Naive B cell (primary cell): ENCODE results near the gene ADAMTS3. TPM values are rescaled to one million over a fixed set of nuclear protein-coding genes. Genes with fewer than 3 reads are reported as not detected.

Source experiments
- ATAC-seq, 2 donors: fragments of 150-1000 bp; cut with Tn5 transposase; 2 replicates each; pipeline ENCODE4 v1.10.0; 2021; ENCODE audit warnings: low read depth in 2 of 2, mild to moderate bottlenecking in 2 of 2, moderate library complexity in 2 of 2
- DNase-seq: peaks from one replicate; pipeline ENCODE4 v3.0.0; 2022
- H3K27ac Mint-ChIP-seq, 6 donors: one replicate each; pipeline ENCODE4 v1.8.0; 2020 to 2022; ENCODE audit warnings: mild to moderate bottlenecking in 6 of 6, mixed read lengths in 6 of 6, moderate library complexity in 5 of 6, inconsistent platforms in 2 of 6
- H3K27me3 Mint-ChIP-seq, 3 donors: one replicate each; pipeline ENCODE4 v1.8.0; 2021 to 2022; ENCODE audit warnings: mixed read lengths in 3 of 3, mild to moderate bottlenecking in 1 of 3
- H3K36me3 Mint-ChIP-seq, 2 donors: one replicate each; pipeline ENCODE4 v1.8.0; 2020 to 2022; ENCODE audit warnings: mixed read lengths in 2 of 2, inconsistent platforms in 1 of 2, mild to moderate bottlenecking in 1 of 2
- H3K4me1 Mint-ChIP-seq, 3 donors: one replicate each; pipeline ENCODE4 v1.8.0; 2020 to 2022; ENCODE audit warnings: mixed read lengths in 3 of 3, inconsistent platforms in 1 of 3, mild to moderate bottlenecking in 1 of 3, moderate library complexity in 1 of 3
- H3K4me3 Mint-ChIP-seq, 8 donors: one replicate each; pipeline ENCODE4 v1.8.0; 2020 to 2022; ENCODE audit warnings: mild to moderate bottlenecking in 8 of 8, mixed read lengths in 8 of 8, moderate library complexity in 8 of 8, inconsistent platforms in 2 of 8
- H3K9me3 Mint-ChIP-seq, 7 donors: one replicate each; pipeline ENCODE4 v1.8.0; 2020 to 2022; ENCODE audit warnings: mixed read lengths in 7 of 7, mild to moderate bottlenecking in 5 of 7, inconsistent platforms in 2 of 7, moderate library complexity in 1 of 7
- polyA plus RNA-seq, 6 donors: library from polyadenylated mRNA; unstranded; fragments of 300-500 nt; fragmentation: Illumina TruSeq; gene quantifications; one replicate each; pipeline ENCODE4 v1.2.3, GENCODE V29; 2021; ENCODE audit warnings: low read depth in 6 of 6

Gene ADAMTS3
- polyA plus RNA-seq, 6 donors from 2014 or later, result not detected

- DNase-seq, result no peak
- no peaks in the 10 kb centered on the region for H3K36me3 Mint-ChIP-seq
- no peaks in the 10 kb centered on the region for H3K27me3 Mint-ChIP-seq
- no peak for ATAC-seq
- no peak overlapping the region for H3K4me3 Mint-ChIP-seq
- H3K27ac Mint-ChIP-seq, result no peak overlapping the region
- no peaks in the 10 kb centered on the region for H3K4me1 Mint-ChIP-seq
- peaks cover 0 to 7% (median 0%) of the 10 kb centered on the region in 7 donors for H3K9me3 Mint-ChIP-seq
Measured at GRCh38 chr4:72484981-72485380, 84.0 kb downstream of the ADAMTS3 start.

GRCh38 chr4:72473434-72473900 is 95.6 kb downstream of the ADAMTS3 start:
- Mint-ChIP-seq H3K27me3 (no peaks in the 10 kb centered on the region), H3K4me1 (no peaks in the 10 kb centered on the region), H3K4me3 (no peak overlapping the region), H3K9me3 (peaks cover 0 to 10% (median 2%) of the 10 kb centered on the region in 7 donors), H3K27ac (no peak overlapping the region), H3K36me3 (no peaks in the 10 kb centered on the region)
- ATAC-seq (no peak), DNase-seq (no peak)

DNA sequence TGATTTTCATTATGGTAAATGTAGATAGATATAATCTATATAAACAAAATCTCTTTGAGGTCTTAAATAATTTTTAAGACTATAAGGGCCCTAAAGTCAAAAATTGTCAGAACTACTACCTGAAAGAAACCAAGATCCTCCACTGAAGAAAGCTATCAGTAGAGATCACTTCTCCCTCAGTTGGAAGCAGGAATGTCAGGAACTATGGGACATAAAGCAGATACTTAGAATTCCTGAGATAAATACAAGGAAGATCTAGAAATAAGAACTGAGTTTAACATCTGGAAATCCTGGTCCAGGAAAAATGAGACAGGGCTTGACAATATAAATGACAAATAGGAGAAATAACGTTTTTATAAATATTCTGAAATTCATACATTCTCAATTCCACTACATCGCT is 97.2 kb downstream of the ADAMTS3 start:
- Mint-ChIP-seq H3K9me3 (peaks cover 0 to 5% (median 2%) of the 10 kb centered on the region in 7 donors), H3K36me3 (no peaks in the 10 kb centered on the region), H3K4me3 (no peak overlapping the region), H3K27me3 (no peaks in the 10 kb centered on the region), H3K27ac (no peak overlapping the region), H3K4me1 (no peaks in the 10 kb centered on the region)
- no peak for ATAC-seq
- no peak for DNase-seq

DNA sequence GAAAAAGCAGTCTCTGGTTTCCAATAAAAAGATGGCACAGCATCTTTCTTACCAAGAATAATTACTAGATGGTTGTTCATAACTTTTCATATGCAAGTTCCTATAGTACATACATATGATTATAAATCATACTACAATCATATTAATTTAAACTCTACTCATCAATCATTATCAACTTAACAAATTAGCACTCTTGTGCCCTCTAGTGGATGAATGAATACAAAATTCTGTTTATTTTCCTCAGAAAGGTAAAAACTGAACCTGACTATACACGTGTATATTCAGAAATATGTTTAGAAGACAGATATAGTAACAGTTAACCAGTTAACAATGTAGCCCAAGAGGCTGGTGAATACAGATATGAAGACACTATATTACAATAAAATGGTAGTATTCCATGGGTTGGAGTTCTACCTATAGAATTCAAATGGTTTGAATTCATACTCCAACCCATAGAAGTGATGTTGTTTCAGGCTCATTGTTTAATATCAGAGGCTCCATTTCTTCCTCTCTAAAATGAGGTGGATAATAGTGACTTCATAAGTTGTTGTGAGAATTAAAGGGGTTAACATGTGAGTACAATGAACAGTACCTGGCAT is 100.0 kb downstream of the ADAMTS3 start:
- H3K27me3 Mint-ChIP-seq, result no peaks in the 10 kb centered on the region
- no peaks in the 10 kb centered on the region for H3K4me1 Mint-ChIP-seq
- DNase-seq (no peak), ATAC-seq (no peak)
- no peaks in the 10 kb centered on the region for H3K36me3 Mint-ChIP-seq
- H3K9me3 Mint-ChIP-seq, result peaks cover 0 to 4% (median under 1%) of the 10 kb centered on the region in 7 donors
- no peak overlapping the region for H3K4me3 Mint-ChIP-seq
- no peak overlapping the region for H3K27ac Mint-ChIP-seq

DNA sequence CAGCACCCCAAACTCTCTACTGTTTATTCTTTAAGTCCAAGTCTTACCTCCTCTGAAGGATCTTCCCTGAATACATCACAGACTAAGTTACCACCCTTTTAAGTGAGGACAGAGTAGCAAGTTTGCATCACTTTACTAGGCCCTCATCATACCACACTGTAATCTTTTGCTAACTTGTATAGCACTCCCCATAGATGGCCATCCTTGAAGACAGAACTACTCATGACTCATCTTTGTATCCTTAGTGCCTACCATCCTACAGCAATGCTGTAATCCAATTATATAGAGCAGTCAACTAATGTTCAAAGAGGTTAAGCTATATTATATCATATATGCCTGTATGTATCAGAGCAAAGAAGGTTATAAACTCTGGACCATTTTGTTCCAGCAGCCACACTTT is 101.4 kb downstream of the ADAMTS3 start:
- no peak for DNase-seq
- Mint-ChIP-seq H3K27ac (no peak overlapping the region), H3K9me3 (no peaks in the 10 kb centered on the region), H3K36me3 (no peaks in the 10 kb centered on the region), H3K4me3 (no peak overlapping the region), H3K4me1 (no peaks in the 10 kb centered on the region), H3K27me3 (no peaks in the 10 kb centered on the region)
- ATAC-seq, result no peak

DNA sequence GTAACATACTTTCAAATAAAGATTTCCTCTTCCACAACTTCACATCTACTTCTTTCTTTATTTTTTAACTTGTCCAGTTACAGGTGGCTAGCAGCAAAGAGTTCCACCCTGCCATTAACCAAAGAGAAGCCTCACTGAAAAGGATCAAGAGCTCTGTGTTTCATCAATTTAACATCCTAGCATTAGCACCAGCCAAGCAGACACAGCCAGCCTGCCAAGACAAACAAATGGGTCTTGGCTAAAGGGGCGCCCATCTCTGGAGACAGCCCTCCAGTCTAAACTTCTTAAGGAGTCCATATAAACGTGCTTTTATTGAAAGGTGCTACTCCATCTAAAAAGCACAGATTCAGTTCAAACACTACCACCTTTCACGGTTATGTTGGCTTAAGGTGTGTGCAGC is 105.3 kb downstream of the ADAMTS3 start:
- Mint-ChIP-seq H3K36me3 (no peaks in the 10 kb centered on the region), H3K4me3 (no peak overlapping the region), H3K9me3 (no peaks in the 10 kb centered on the region), H3K4me1 (no peaks in the 10 kb centered on the region), H3K27me3 (peaks cover 0 to 4% (median 0%) of the 10 kb centered on the region in 3 donors), H3K27ac (no peak overlapping the region)
- no peak for ATAC-seq
- DNase-seq, result no peak

DNA sequence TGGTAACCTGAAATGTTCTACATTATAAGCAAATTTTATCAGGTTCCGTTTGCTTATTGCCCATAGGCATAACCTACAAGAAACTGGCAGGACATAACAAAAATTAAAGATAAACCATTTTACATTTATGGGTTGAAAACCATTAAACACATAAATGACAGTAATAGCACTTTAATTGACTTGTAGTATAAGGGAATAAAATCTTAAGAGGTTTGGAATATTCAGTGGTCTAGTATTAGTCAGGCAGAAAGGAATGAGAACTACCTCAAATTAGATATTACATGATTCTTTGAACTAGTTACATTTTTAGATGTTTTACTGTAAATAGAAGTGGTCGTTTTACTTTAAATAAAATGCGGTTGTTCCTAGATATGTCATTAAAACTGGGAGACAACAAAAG is 111.9 kb downstream of the ADAMTS3 start:
- peaks cover 0 to 4% (median 0%) of the 10 kb centered on the region in 7 donors for H3K9me3 Mint-ChIP-seq
- DNase-seq, result no peak
- no peaks in the 10 kb centered on the region for H3K36me3 Mint-ChIP-seq
- H3K27ac Mint-ChIP-seq, result no peak overlapping the region
- H3K4me1 Mint-ChIP-seq, result no peaks in the 10 kb centered on the region
- H3K4me3 Mint-ChIP-seq, result no peak overlapping the region
- ATAC-seq, result no peak
- peaks cover 0 to 4% (median 0%) of the 10 kb centered on the region in 3 donors for H3K27me3 Mint-ChIP-seq

GRCh38 chr4:72451349-72451748 is 117.7 kb downstream of the ADAMTS3 start:
- H3K27me3 Mint-ChIP-seq, result no peaks in the 10 kb centered on the region
- no peaks in the 10 kb centered on the region for H3K4me1 Mint-ChIP-seq
- H3K9me3 Mint-ChIP-seq, result peaks cover 0 to 4% (median 0%) of the 10 kb centered on the region in 7 donors
- DNase-seq (no peak), ATAC-seq (no peak)
- H3K4me3 Mint-ChIP-seq, result no peak overlapping the region
- H3K27ac Mint-ChIP-seq, result no peak overlapping the region
- H3K36me3 Mint-ChIP-seq, result no peaks in the 10 kb centered on the region

DNA sequence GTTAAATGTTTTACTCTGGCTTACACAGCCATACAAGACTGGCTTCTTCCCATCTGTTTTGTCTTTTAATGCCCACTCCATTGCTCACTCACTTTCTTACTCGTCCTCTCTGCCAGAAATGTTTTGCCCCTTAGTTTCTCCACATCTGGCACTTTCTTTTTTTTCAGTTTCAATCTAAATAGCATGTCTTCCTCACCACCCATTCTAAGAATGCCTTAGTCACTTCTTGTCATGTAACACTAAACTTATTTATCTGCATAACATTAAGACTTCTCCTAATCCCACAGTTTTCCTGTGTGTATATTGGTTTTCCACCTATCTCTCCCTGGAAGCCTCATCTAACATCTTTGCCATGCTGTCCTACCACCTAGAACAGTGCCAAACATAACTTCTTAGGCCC is 119.3 kb downstream of the ADAMTS3 start:
- no peak for ATAC-seq
- DNase-seq, result no peak
- Mint-ChIP-seq H3K36me3 (no peaks in the 10 kb centered on the region), H3K9me3 (peaks cover 0 to 3% (median 0%) of the 10 kb centered on the region in 7 donors), H3K4me1 (no peaks in the 10 kb centered on the region), H3K4me3 (no peak overlapping the region), H3K27me3 (no peaks in the 10 kb centered on the region), H3K27ac (no peak overlapping the region)

GRCh38 chr4:72448231-72448630 is 120.8 kb downstream of the ADAMTS3 start:
- no peaks in the 10 kb centered on the region for H3K36me3 Mint-ChIP-seq
- no peak overlapping the region for H3K4me3 Mint-ChIP-seq
- H3K9me3 Mint-ChIP-seq, result no peaks in the 10 kb centered on the region
- DNase-seq (no peak), ATAC-seq (no peak)
- no peaks in the 10 kb centered on the region for H3K27me3 Mint-ChIP-seq
- H3K4me1 Mint-ChIP-seq, result no peaks in the 10 kb centered on the region
- H3K27ac Mint-ChIP-seq, result no peak overlapping the region

- H3K4me3 Mint-ChIP-seq, result no peak overlapping the region
- ATAC-seq (no peak), DNase-seq (no peak)
- H3K27me3 Mint-ChIP-seq, result no peaks in the 10 kb centered on the region
- H3K9me3 Mint-ChIP-seq, result peaks cover 0 to 3% (median 0%) of the 10 kb centered on the region in 7 donors
- H3K4me1 Mint-ChIP-seq, result no peaks in the 10 kb centered on the region
- H3K27ac Mint-ChIP-seq, result no peak overlapping the region
- H3K36me3 Mint-ChIP-seq, result no peaks in the 10 kb centered on the region
Measured at GRCh38 chr4:72446353-72447055, 122.5 kb downstream of the ADAMTS3 start.

DNA sequence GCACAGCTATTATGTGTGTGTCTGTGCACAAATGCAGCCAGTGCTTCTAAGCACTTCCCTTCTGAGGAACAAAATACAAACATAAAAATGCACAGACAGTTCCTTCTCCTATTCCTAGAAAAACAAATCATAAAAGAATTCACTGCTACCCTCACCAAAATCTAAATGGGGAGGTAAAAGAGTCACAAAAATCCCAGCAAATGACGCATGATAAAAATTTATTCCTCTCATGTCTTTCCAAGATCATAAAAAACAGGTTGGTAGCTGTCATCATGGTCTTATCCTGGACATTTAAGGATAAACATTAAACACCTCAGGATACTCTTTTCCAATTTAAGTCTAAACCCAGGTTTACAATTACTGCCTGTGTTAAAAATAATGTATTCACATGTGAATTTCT is 124.9 kb downstream of the ADAMTS3 start:
- Mint-ChIP-seq H3K4me1 (no peaks in the 10 kb centered on the region), H3K27me3 (no peaks in the 10 kb centered on the region), H3K9me3 (peaks cover 0 to 3% (median 0%) of the 10 kb centered on the region in 7 donors), H3K36me3 (no peaks in the 10 kb centered on the region), H3K27ac (no peak overlapping the region), H3K4me3 (no peak overlapping the region)
- DNase-seq (no peak), ATAC-seq (no peak)

- DNase-seq (no peak), ATAC-seq (no peak)
- Mint-ChIP-seq H3K36me3 (no peaks in the 10 kb centered on the region), H3K9me3 (peaks cover 0 to 3% (median 0%) of the 10 kb centered on the region in 7 donors), H3K27me3 (no peaks in the 10 kb centered on the region), H3K27ac (no peak overlapping the region), H3K4me3 (no peak overlapping the region), H3K4me1 (no peaks in the 10 kb centered on the region)
Measured at GRCh38 chr4:72442715-72443114, 126.3 kb downstream of the ADAMTS3 start.

DNA sequence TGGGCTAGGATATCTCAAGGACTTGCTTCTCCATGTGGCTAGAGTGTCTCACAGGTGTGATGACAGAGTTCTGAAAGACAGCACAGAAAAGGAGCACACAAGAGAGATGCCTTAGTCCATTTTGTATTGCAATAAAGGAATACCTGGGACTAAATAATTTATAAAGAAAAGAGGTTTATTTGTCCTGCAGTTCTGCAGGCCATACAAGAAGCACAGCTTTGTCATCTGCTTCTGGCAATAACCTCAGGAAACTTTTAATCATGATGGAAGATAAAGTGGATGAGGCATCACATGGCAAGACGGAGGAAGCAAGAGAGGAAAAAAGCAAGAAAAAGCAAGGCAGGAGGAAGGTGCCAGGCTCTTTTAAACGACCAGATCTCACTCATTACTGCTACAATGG is 126.9 kb downstream of the ADAMTS3 start:
- H3K27me3 Mint-ChIP-seq, result no peaks in the 10 kb centered on the region

More for the DNA sequence above, 126.9 kb downstream of the ADAMTS3 start:
- no peak for DNase-seq
- H3K27ac Mint-ChIP-seq, result no peak overlapping the region
- H3K4me3 Mint-ChIP-seq, result no peak overlapping the region
- peaks cover 0 to 3% (median 0%) of the 10 kb centered on the region in 7 donors for H3K9me3 Mint-ChIP-seq
- ATAC-seq, result no peak
- no peaks in the 10 kb centered on the region for H3K36me3 Mint-ChIP-seq
- no peaks in the 10 kb centered on the region for H3K4me1 Mint-ChIP-seq
